ENCODE results near the gene SGPP2. TPM values are rescaled to one million over a fixed set of nuclear protein-coding genes. Genes with fewer than 3 reads are reported as not detected.

The SGPP2 gene
- total RNA-seq, 2 donors from 2014 or later: 54.0 to 96.5 TPM

GRCh38 chr2:222485367-222486211, 61.2 kb downstream of the SGPP2 start:
- H3K27me3 ChIP-seq: no peaks in the 10 kb centered on the region
- no peak for TF ChIP-seq CTCF (IDR thresholded peaks at IDR 0.05)
- H3K9ac ChIP-seq (ENCODE audit: low read depth in 2 of 2, low read length in 2 of 2): no peak overlapping the region
- no peaks in the 10 kb centered on the region for H3K36me3 ChIP-seq
- no peak overlapping the region for H3K4me3 ChIP-seq
- no peaks in the 10 kb centered on the region for H3K9me3 ChIP-seq
- no peak for DNase-seq
- intact Hi-C loops (cut with DNase I): loop anchor here (10.0 kb wide), 1 partner anchor 161 kb away; a partner anchor contains a TSS
- no peaks in the 10 kb centered on the region for H3K4me1 ChIP-seq
- H3K27ac ChIP-seq: no peak overlapping the region

GRCh38 chr2:222490131-222490530, 65.8 kb downstream of the SGPP2 start:
- no peak overlapping the region for H3K9ac ChIP-seq (ENCODE audit: low read depth in 2 of 2, low read length in 2 of 2)
- no peaks in the 10 kb centered on the region for H3K9me3 ChIP-seq
- no peaks in the 10 kb centered on the region for H3K27me3 ChIP-seq
- no peak for TF ChIP-seq CTCF (IDR thresholded peaks at IDR 0.05)
- no peak for DNase-seq
- no peaks in the 10 kb centered on the region for H3K36me3 ChIP-seq
- H3K27ac ChIP-seq: no peak overlapping the region
- H3K4me3 ChIP-seq: no peak overlapping the region
- intact Hi-C loops (cut with DNase I): no loop called here
- no peaks in the 10 kb centered on the region for H3K4me1 ChIP-seq

- Histone ChIP-seq H3K4me3 (no peak overlapping the region), H3K27me3 (no peaks in the 10 kb centered on the region), H3K36me3 (no peaks in the 10 kb centered on the region), H3K27ac (no peak overlapping the region), H3K9ac (ENCODE audit: low read depth in 2 of 2, low read length in 2 of 2) (no peak overlapping the region), H3K4me1 (no peaks in the 10 kb centered on the region), H3K9me3 (no peaks in the 10 kb centered on the region)
- TF ChIP-seq CTCF (IDR thresholded peaks at IDR 0.05): no peak
- intact Hi-C loops (cut with DNase I): no loop called here
- peak; percentile 73 for DNase-seq
Observed at GRCh38 chr2:222492683-222493082, 68.3 kb downstream of the SGPP2 start.

GRCh38 chr2:222494104-222494739, 69.9 kb downstream of the SGPP2 start:
- no peak for DNase-seq

GRCh38 chr2:222495388-222495787, 71.0 kb downstream of the SGPP2 start:
- Histone ChIP-seq H3K4me1 (no peaks in the 10 kb centered on the region), H3K4me3 (no peak overlapping the region), H3K9me3 (no peaks in the 10 kb centered on the region), H3K9ac (ENCODE audit: low read depth in 2 of 2, low read length in 2 of 2) (no peak overlapping the region), H3K27me3 (no peaks in the 10 kb centered on the region), H3K36me3 (no peaks in the 10 kb centered on the region), H3K27ac (no peak overlapping the region)
- intact Hi-C loops (cut with DNase I): no loop called here
- no peak for DNase-seq
- no peak for TF ChIP-seq CTCF (IDR thresholded peaks at IDR 0.05)

More at GRCh38 chr2:222494104-222494739, 69.9 kb downstream of the SGPP2 start:
- intact Hi-C loops (cut with DNase I): no loop called here
- H3K27ac ChIP-seq: no peak overlapping the region
- no peak overlapping the region for H3K4me3 ChIP-seq
- TF ChIP-seq CTCF (IDR thresholded peaks at IDR 0.05): no peak
- no peaks in the 10 kb centered on the region for H3K9me3 ChIP-seq
- no peaks in the 10 kb centered on the region for H3K36me3 ChIP-seq
- H3K9ac ChIP-seq (ENCODE audit: low read depth in 2 of 2, low read length in 2 of 2): no peak overlapping the region
- no peaks in the 10 kb centered on the region for H3K27me3 ChIP-seq
- no peaks in the 10 kb centered on the region for H3K4me1 ChIP-seq
